HUES48 (cell line): ENCODE measurements around the gene ARID5A.

Source experiments
- H3K27ac ChIP-seq: one replicate; pipeline ENCODE4 v1.7.0; 2013; ENCODE audit warnings: low read depth, low read length, inconsistent platforms
- H3K27me3 ChIP-seq: 2 replicates; pipeline ENCODE4 v1.6.1; 2013; ENCODE audit warnings: mild to moderate bottlenecking, low read length; ENCODE audit not compliant: control insufficient read depth, insufficient read depth
- H3K36me3 ChIP-seq: 2 replicates; pipeline ENCODE4 v1.6.1; 2013; ENCODE audit warnings: low read length; ENCODE audit not compliant: control insufficient read depth, insufficient read depth
- H3K4me1 ChIP-seq: 2 replicates; pipeline ENCODE4 v1.6.1; 2013; ENCODE audit warnings: mild to moderate bottlenecking, low read length; ENCODE audit not compliant: control insufficient read depth, insufficient read depth
- H3K4me3 ChIP-seq: 2 replicates; pipeline ENCODE4 v1.5.1; 2013; ENCODE audit warnings: mild to moderate bottlenecking, low read depth, low read length
- H3K9ac ChIP-seq: 2 replicates; pipeline ENCODE4 v1.6.1; 2013; ENCODE audit warnings: mild to moderate bottlenecking, low read depth, low read length, moderate library complexity
- H3K9me3 ChIP-seq: 2 replicates; pipeline ENCODE4 v1.6.1; 2013; ENCODE audit warnings: low read length; ENCODE audit not compliant: control insufficient read depth, insufficient read depth

Gene ARID5A

DNA sequence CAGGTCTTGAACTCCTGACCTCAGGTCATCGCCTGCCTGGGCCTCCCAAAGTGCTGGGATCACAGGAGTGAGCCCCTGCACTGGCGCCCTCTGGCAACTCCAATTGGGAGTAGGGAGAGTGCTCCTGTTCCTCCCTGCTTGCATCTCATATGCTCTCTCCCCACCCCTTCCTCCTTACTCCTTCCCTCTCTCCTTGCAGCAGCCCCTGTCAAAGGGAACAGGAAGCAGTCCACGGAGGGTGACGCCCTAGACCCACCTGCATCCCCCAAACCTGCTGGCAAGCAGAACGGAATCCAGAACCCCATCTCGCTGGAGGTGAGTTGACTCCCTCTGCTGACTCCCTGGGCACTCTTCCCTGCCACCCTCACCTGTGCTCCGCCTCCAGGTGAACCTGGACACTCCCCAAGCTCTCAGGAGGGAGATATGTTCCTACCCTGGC lies 10.7 kb downstream of the ARID5A start:
- H3K27me3 ChIP-seq: no peaks in the 10 kb centered on the region; the same call in 1 of the 2 replicates
- H3K4me1 ChIP-seq: no peaks in the 10 kb centered on the region; the same call in 1 of the 2 replicates
- H3K4me3 ChIP-seq: peak overlapping the region; percentile 4; the same call in 1 of the 2 replicates
- H3K9ac ChIP-seq: no peak overlapping the region
- no peaks in the 10 kb centered on the region for H3K36me3 ChIP-seq
- no peaks in the 10 kb centered on the region for H3K9me3 ChIP-seq
- H3K27ac ChIP-seq: peak overlapping the region; percentile 13

DNA sequence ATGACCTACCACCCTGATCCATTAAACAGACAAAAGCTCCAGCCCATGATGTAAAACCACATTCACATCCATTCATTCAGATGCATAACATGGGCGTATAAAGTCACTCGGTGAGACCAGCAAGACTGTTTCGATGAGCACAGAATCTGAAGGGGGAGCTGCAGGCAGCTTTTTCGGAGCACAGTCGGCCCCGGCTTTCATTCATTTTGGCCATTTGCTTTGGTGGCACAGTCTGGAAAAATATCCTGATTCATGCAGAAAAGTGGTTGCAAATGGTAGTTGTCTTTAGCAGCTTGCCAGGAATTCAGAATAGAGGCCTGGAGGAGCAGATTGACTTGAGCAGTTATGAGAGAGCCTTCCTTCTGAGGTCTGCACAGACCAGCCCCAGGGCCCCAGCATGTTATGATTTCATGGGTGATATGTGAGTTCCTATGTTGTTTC lies 11.2 kb downstream of the ARID5A start:
- Histone ChIP-seq H3K4me3 (peak overlapping the region; percentile 4; the same call in 1 of the 2 replicates), H3K9me3 (no peaks in the 10 kb centered on the region), H3K4me1 (no peaks in the 10 kb centered on the region; the same call in 1 of the 2 replicates), H3K36me3 (no peaks in the 10 kb centered on the region), H3K27me3 (no peaks in the 10 kb centered on the region; the same call in 1 of the 2 replicates), H3K27ac (peak overlapping the region; percentile 13), H3K9ac (no peak overlapping the region)

- H3K9me3 ChIP-seq: no peaks in the 10 kb centered on the region
- no peak overlapping the region for H3K4me3 ChIP-seq
- H3K27me3 ChIP-seq: no peaks in the 10 kb centered on the region
- no peak overlapping the region; the same call in 1 of the 2 replicates for H3K9ac ChIP-seq
- H3K4me1 ChIP-seq: no peaks in the 10 kb centered on the region; the same call in 1 of the 2 replicates
- no peaks in the 10 kb centered on the region for H3K36me3 ChIP-seq
- no peak overlapping the region for H3K27ac ChIP-seq
These were observed 12.3 kb downstream of the ARID5A start for GRCh38 chr2:96548558-96549465.

GRCh38 chr2:96549466-96549785 lies 12.9 kb downstream of the ARID5A start:
- no peak overlapping the region for H3K4me3 ChIP-seq
- H3K27ac ChIP-seq: no peak overlapping the region
- H3K9ac ChIP-seq: no peak overlapping the region
- no peaks in the 10 kb centered on the region for H3K9me3 ChIP-seq
- H3K27me3 ChIP-seq: no peaks in the 10 kb centered on the region
- H3K36me3 ChIP-seq: no peaks in the 10 kb centered on the region
- H3K4me1 ChIP-seq: no peaks in the 10 kb centered on the region; the same call in 1 of the 2 replicates

GRCh38 chr2:96549967-96550786 lies 13.6 kb downstream of the ARID5A start:
- no peak overlapping the region for H3K4me3 ChIP-seq
- no peak overlapping the region for H3K27ac ChIP-seq
- H3K27me3 ChIP-seq: no peaks in the 10 kb centered on the region
- H3K9me3 ChIP-seq: no peaks in the 10 kb centered on the region
- no peaks in the 10 kb centered on the region; the same call in 1 of the 2 replicates for H3K4me1 ChIP-seq
- H3K9ac ChIP-seq: no peak overlapping the region
- no peaks in the 10 kb centered on the region for H3K36me3 ChIP-seq

- no peaks in the 10 kb centered on the region for H3K27me3 ChIP-seq
- no peak overlapping the region for H3K4me3 ChIP-seq
- H3K4me1 ChIP-seq: no peaks in the 10 kb centered on the region; the same call in 1 of the 2 replicates
- H3K9ac ChIP-seq: no peak overlapping the region
- H3K27ac ChIP-seq: no peak overlapping the region
- H3K9me3 ChIP-seq: no peaks in the 10 kb centered on the region
- no peaks in the 10 kb centered on the region for H3K36me3 ChIP-seq
These were observed 14.4 kb downstream of the ARID5A start for GRCh38 chr2:96550787-96551604.

GRCh38 chr2:96551605-96552314 lies 15.2 kb downstream of the ARID5A start:
- H3K9me3 ChIP-seq: no peaks in the 10 kb centered on the region
- no peak overlapping the region for H3K9ac ChIP-seq
- H3K36me3 ChIP-seq: no peaks in the 10 kb centered on the region
- H3K4me3 ChIP-seq: no peak overlapping the region
- H3K27ac ChIP-seq: no peak overlapping the region
- no peaks in the 10 kb centered on the region; the same call in 1 of the 2 replicates for H3K4me1 ChIP-seq
- H3K27me3 ChIP-seq: no peaks in the 10 kb centered on the region

- no peak overlapping the region for H3K27ac ChIP-seq
- H3K9ac ChIP-seq: no peak overlapping the region
- no peaks in the 10 kb centered on the region; the same call in 1 of the 2 replicates for H3K4me1 ChIP-seq
- H3K27me3 ChIP-seq: no peaks in the 10 kb centered on the region
- H3K9me3 ChIP-seq: no peaks in the 10 kb centered on the region
- H3K4me3 ChIP-seq: no peak overlapping the region
- H3K36me3 ChIP-seq: no peaks in the 10 kb centered on the region
These were observed 16.0 kb downstream of the ARID5A start for GRCh38 chr2:96552315-96553175.

DNA sequence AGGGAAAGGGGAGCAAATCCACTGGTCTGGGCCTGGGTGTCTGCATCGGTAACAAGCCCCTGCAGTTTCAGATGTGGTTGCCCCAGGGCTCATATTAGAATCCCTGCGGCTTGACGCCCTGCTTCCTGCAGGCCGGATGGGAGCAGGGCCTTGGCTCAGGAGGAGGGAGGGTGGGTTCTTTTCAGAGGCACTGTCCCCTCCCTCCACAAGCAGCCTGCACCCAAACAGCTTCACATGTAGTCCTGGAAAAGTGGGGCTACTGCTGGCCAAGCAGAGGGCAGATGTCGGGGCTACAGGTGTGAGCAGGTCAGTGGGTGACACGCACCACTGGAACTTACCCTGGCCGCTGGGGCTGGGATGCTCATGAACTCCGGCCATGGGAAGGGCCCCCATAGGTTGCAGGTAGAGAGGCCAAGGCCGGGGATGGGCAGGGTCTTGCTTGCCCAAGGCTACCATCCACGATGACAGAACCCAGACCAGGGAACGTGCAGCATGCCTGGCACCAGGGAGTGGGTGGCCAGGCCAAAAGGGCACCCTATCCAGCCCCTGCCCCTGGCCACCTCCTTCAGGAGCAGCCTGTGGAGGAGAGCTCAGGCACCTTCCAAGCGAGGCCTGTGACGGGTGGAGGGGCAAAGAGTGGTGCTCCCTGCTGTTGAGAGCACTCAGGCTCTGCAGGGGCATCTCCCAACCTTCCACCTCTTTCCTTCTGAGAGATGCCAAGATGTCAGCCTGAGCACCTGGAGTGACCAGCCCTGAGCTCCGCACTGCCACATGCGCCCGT lies 16.8 kb downstream of the ARID5A start:
- no peaks in the 10 kb centered on the region for H3K36me3 ChIP-seq
- no peak overlapping the region for H3K4me3 ChIP-seq
- H3K9me3 ChIP-seq: no peaks in the 10 kb centered on the region
- H3K27ac ChIP-seq: no peak overlapping the region
- no peaks in the 10 kb centered on the region; the same call in 1 of the 2 replicates for H3K4me1 ChIP-seq
- no peak overlapping the region for H3K9ac ChIP-seq
- H3K27me3 ChIP-seq: no peaks in the 10 kb centered on the region
